ENCODE measurements around the gene ADAM23. TPM values are rescaled to one million over a fixed set of nuclear protein-coding genes. Genes with fewer than 3 reads are reported as not detected.

The ADAM23 gene
- total and polyA plus RNA-seq, 2 experiments from 2014 or later = 2.8 to 3.3 TPM

DNA sequence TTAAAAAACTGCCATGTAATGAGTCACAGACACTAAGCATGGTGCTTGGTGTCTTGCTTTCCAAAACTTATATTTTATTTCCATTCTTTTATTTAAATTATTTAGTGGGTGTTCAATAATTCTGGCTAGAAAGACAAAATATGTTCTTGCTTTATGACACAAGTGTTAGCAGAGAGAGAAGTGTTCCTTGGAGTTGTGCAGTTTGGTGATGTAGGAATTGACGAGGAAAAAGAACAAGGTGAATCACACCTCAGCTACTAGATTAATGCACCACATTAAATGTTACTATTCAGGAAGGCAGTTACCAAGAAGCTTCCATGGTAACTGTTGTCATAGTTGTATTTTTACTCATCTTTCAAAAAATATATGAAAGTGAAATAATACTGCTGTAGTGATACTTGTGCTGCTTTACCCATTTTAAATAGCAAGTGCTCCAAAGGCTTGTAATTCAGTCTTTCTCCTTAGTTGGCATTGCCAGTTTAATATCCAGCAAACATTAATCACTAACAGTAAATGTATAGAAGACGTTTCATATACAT lies 28.3 kb downstream of the ADAM23 start:
- Histone ChIP-seq H4K20me1 (ENCODE audit: insufficient read depth, poor library complexity, severe bottlenecking) (no peaks in the 10 kb centered on the region), H3K4me2 (no peak overlapping the region), H2AFZ (no peak overlapping the region), H3K4me1 (ENCODE audit: insufficient read depth) (no peaks in the 10 kb centered on the region), H3K27ac (no peak overlapping the region), H3K36me3 (replicated peaks; ENCODE audit: insufficient read depth, low read depth) (no peaks in the 10 kb centered on the region), H3K9me2 (replicated peaks; ENCODE audit: insufficient read depth) (no peaks in the 10 kb centered on the region), H3K79me2 (no peaks in the 10 kb centered on the region), H3K9me3 (ENCODE audit: low read depth) (no peaks in the 10 kb centered on the region), H3K4me3 (no peak overlapping the region), H3K27me3 (no peaks in the 10 kb centered on the region)
- no peak for DNase-seq (ENCODE audit: low spot score)
- WGBS (ENCODE audit: low lambda C conversion rate, missing lambda C conversion rate) = 86% methylated on average over 2 of the region's 2 CpGs
- no peak for TF ChIP-seq EZH2 (IDR thresholded peaks at IDR 0.05; ENCODE audit: borderline replicate concordance)
- TF ChIP-seq, protein P1, sequence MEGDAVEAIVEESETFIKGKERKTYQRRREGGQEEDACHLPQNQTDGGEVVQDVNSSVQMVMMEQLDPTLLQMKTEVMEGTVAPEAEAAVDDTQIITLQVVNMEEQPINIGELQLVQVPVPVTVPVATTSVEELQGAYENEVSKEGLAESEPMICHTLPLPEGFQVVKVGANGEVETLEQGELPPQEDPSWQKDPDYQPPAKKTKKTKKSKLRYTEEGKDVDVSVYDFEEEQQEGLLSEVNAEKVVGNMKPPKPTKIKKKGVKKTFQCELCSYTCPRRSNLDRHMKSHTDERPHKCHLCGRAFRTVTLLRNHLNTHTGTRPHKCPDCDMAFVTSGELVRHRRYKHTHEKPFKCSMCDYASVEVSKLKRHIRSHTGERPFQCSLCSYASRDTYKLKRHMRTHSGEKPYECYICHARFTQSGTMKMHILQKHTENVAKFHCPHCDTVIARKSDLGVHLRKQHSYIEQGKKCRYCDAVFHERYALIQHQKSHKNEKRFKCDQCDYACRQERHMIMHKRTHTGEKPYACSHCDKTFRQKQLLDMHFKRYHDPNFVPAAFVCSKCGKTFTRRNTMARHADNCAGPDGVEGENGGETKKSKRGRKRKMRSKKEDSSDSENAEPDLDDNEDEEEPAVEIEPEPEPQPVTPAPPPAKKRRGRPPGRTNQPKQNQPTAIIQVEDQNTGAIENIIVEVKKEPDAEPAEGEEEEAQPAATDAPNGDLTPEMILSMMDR (IDR thresholded peaks at IDR 0.05; ENCODE audit: poor library complexity) = no peak
- no peak for TF ChIP-seq EZH2phosphoT487 (IDR thresholded peaks at IDR 0.05; ENCODE audit: low read depth, severe bottlenecking, unreplicated experiment)

DNA sequence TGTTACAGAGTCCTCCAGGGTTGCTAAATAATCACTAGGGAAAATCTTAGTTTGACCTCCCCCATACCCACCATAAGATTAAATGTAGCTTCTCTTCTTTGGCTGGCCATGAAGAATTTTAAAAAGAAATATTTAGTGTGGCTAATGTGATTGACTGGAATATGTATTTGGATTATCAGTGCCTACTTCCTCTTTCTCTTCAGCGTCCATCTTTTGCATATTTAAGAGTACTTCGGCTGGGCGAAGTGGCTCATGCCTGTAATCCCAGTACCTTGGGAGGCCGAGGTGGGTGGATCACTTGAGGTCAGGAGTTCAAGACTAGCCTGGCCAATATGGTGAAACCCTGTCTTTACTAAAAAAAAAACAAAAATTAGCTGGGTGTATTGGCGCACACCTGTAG lies 28.8 kb downstream of the ADAM23 start:
- TF ChIP-seq, protein P1 (IDR thresholded peaks at IDR 0.05; ENCODE audit: poor library complexity) = no peak
- TF ChIP-seq EZH2 (IDR thresholded peaks at IDR 0.05; ENCODE audit: borderline replicate concordance) (no peak), EZH2phosphoT487 (IDR thresholded peaks at IDR 0.05; ENCODE audit: low read depth, severe bottlenecking, unreplicated experiment) (no peak)
- no peak overlapping the region for H2AFZ ChIP-seq
- H3K27me3 ChIP-seq = no peaks in the 10 kb centered on the region
- no peaks in the 10 kb centered on the region for H3K4me1 ChIP-seq (ENCODE audit: insufficient read depth)
- no peak overlapping the region for H3K27ac ChIP-seq
- DNase-seq (ENCODE audit: low spot score) = no peak
- no peak overlapping the region for H3K4me2 ChIP-seq
- H4K20me1 ChIP-seq (ENCODE audit: insufficient read depth, poor library complexity, severe bottlenecking) = no peaks in the 10 kb centered on the region
- no peaks in the 10 kb centered on the region for H3K79me2 ChIP-seq
- H3K9me2 ChIP-seq (replicated peaks; ENCODE audit: insufficient read depth) = no peaks in the 10 kb centered on the region
- no peak overlapping the region for H3K4me3 ChIP-seq
- WGBS (ENCODE audit: low lambda C conversion rate, missing lambda C conversion rate) = 95% methylated on average over 5 of the region's 5 CpGs
- H3K9me3 ChIP-seq (ENCODE audit: low read depth) = no peaks in the 10 kb centered on the region
- H3K36me3 ChIP-seq (replicated peaks; ENCODE audit: insufficient read depth, low read depth) = no peaks in the 10 kb centered on the region

DNA sequence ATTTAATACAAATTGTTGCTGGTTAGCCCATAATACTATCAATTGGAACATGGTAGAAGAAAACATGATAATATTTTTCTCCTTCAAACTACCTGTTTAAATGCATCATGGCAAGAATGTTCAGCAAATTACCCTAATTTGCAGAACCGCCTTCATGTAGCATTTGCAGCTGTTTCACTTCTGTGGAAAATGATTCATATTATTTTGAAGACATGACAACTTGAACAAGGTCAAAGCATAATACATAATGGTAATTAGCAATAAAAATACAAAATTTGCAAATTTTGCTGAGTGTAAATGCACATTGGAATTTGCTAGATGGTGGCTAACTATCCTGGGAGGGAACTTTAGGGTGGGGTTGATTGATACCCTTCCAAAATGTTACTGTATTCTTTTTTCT lies 30.8 kb downstream of the ADAM23 start:
- no peaks in the 10 kb centered on the region for H3K36me3 ChIP-seq (replicated peaks; ENCODE audit: insufficient read depth, low read depth)
- H4K20me1 ChIP-seq (ENCODE audit: insufficient read depth, poor library complexity, severe bottlenecking) = no peaks in the 10 kb centered on the region
- H3K9me3 ChIP-seq (ENCODE audit: low read depth) = no peaks in the 10 kb centered on the region
- H2AFZ ChIP-seq = no peak overlapping the region
- no peaks in the 10 kb centered on the region for H3K79me2 ChIP-seq
- H3K4me2 ChIP-seq = no peak overlapping the region
- no peaks in the 10 kb centered on the region for H3K4me1 ChIP-seq (ENCODE audit: insufficient read depth)
- H3K4me3 ChIP-seq = no peak overlapping the region
- TF ChIP-seq EZH2 (IDR thresholded peaks at IDR 0.05; ENCODE audit: borderline replicate concordance) (no peak), EZH2phosphoT487 (IDR thresholded peaks at IDR 0.05; ENCODE audit: low read depth, severe bottlenecking, unreplicated experiment) (no peak)
- TF ChIP-seq, protein P1 (IDR thresholded peaks at IDR 0.05; ENCODE audit: poor library complexity) = no peak
- no peak for DNase-seq (ENCODE audit: low spot score)
- H3K9me2 ChIP-seq (replicated peaks; ENCODE audit: insufficient read depth) = no peaks in the 10 kb centered on the region
- H3K27ac ChIP-seq = no peak overlapping the region
- peaks cover 4% of the 10 kb centered on the region for H3K27me3 ChIP-seq
- 97% methylated on average over 1 of the region's 1 CpG for WGBS (ENCODE audit: low lambda C conversion rate, missing lambda C conversion rate)
